Cardiac muscle cell (in vitro differentiated cells and primary cell): Measurements from ENCODE around the gene S100A6. TPM values are rescaled to one million over a fixed set of nuclear protein-coding genes. Genes with fewer than 3 reads are reported as not detected.
"Not testable (repeated sequence)": the region's sequence is repeated elsewhere in the genome, so short reads cannot be mapped to it uniquely, and the experiment has no call there.

ENCODE experiments used
- DNase-seq, 2 donors: peaks; one replicate each; pipeline versions ENCODE4 v3.0.0 to v3.0.0-alpha.2; 2010 to 2017; ENCODE audit warnings: low read depth in 1 of 2, low spot score in 1 of 2
- H3K27ac ChIP-seq: fragments of 200-600 bp; sonication (generic); 2 replicates; pipeline ENCODE4 v1.5.1; 2016
- H3K27me3 ChIP-seq: fragments of 200-600 bp; sonication (generic); 2 replicates; pipeline ENCODE4 v1.6.0; 2016; ENCODE audit warnings: control low read depth
- H3K36me3 ChIP-seq: fragments of 200-600 bp; sonication (generic); 2 replicates; pipeline ENCODE4 v1.5.1; 2016; ENCODE audit warnings: control low read depth
- H3K4me1 ChIP-seq: fragments of 200-600 bp; sonication (generic); 2 replicates; pipeline ENCODE4 v1.8.1; 2017; ENCODE audit warnings: low read depth, mild to moderate bottlenecking, mixed run types
- H3K4me3 ChIP-seq: fragments of 200-600 bp; sonication (generic); 2 replicates; pipeline ENCODE4 v1.5.1; 2016; ENCODE audit warnings: mild to moderate bottlenecking
- H3K9me3 ChIP-seq: fragments of 200-600 bp; sonication (generic); 2 replicates; pipeline ENCODE4 v1.5.1; 2017; ENCODE audit warnings: low read depth, mild to moderate bottlenecking, control low read depth
- polyA plus RNA-seq: library from polyadenylated mRNA; unstranded; fragments of >200 nt; fragmentation: Nextera tagmentation; extraction: Ambion mirVana; gene quantifications from 2 replicates; pipeline ENCODE4 v1.2.1, GENCODE V29; 2016
- total RNA-seq: library from RNA; depleted of rRNA; stranded (reverse); fragments of >200 nt; gene quantifications from 2 replicates; pipeline ENCODE4 v1.2.3, GENCODE V29; 2016
- TF ChIP-seq, protein P1 (sequence below): IDR thresholded peaks from 2 replicates; pipeline ENCODE4 v1.5.1; 2012; ENCODE audit warnings: low read depth, mild to moderate bottlenecking, low read length

Gene S100A6
- total and polyA plus RNA-seq, 2 experiments from 2014 or later, result 23.1 to 40.7 TPM

DNA sequence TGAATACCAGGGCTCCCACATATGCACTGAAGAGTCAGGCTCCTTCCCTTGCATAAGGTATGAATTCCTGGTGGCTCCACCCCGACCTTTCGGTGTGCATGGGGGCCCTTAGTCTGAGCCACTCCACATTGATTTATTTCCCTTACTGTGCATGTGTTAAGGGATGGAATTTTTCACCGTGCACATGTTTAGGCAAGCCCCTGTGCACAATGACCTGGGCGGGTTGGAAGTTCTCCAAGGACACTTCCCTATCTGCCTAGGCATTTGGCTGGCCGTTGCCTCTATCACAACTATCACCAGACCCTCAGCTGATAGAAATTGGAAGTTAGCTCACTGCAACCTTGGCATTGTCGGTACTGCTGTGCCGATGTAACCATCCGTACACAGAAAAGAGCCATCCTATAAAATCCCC lies 9.7 kb downstream of the S100A6 start:
- Histone ChIP-seq H3K4me1 (no peaks in the 10 kb centered on the region), H3K9me3 (no peaks in the 10 kb centered on the region), H3K27ac (no peak overlapping the region), H3K4me3 (no peak overlapping the region), H3K36me3 (no peaks in the 10 kb centered on the region), H3K27me3 (no peaks in the 10 kb centered on the region)
- no peak for DNase-seq
- TF ChIP-seq, protein P1, sequence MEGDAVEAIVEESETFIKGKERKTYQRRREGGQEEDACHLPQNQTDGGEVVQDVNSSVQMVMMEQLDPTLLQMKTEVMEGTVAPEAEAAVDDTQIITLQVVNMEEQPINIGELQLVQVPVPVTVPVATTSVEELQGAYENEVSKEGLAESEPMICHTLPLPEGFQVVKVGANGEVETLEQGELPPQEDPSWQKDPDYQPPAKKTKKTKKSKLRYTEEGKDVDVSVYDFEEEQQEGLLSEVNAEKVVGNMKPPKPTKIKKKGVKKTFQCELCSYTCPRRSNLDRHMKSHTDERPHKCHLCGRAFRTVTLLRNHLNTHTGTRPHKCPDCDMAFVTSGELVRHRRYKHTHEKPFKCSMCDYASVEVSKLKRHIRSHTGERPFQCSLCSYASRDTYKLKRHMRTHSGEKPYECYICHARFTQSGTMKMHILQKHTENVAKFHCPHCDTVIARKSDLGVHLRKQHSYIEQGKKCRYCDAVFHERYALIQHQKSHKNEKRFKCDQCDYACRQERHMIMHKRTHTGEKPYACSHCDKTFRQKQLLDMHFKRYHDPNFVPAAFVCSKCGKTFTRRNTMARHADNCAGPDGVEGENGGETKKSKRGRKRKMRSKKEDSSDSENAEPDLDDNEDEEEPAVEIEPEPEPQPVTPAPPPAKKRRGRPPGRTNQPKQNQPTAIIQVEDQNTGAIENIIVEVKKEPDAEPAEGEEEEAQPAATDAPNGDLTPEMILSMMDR, result no peak

DNA sequence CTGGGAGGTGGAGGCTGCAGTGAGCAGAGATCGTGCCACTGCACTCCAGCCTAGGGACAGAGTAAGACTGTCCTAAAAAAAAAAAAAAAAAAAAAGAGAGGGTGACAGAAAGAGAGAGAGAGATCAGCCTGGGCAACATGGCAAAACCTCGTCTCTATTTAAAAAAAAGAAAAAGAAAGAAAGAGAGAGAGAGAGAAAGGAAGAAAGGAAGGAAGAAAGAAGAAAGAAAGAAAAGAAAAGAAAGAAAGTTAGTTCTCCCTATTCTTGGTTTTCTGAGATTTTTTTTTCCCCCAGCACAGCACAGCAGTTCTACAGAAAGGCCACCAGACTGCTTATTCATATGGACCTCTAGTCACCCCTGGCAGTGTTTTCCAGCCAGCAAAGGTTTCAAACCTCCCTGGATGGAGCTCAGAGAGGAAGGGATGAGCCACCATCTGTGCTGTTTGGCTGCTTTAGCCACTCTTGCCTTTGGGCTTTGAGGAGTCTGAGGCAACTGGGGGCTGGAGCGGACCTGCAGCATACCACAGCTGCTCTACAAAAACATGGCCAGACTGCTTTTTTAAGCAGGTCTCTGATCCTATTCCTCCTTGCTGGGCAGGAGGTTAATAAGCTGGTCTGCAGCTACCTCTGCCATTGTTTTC lies 10.6 kb downstream of the S100A6 start:
- Histone ChIP-seq H3K27me3 (no peaks in the 10 kb centered on the region), H3K36me3 (no peaks in the 10 kb centered on the region), H3K9me3 (no peaks in the 10 kb centered on the region), H3K4me1 (no peaks in the 10 kb centered on the region), H3K4me3 (no peak overlapping the region), H3K27ac (no peak overlapping the region)
- no peak for DNase-seq
- TF ChIP-seq, protein P1, result no peak

DNA sequence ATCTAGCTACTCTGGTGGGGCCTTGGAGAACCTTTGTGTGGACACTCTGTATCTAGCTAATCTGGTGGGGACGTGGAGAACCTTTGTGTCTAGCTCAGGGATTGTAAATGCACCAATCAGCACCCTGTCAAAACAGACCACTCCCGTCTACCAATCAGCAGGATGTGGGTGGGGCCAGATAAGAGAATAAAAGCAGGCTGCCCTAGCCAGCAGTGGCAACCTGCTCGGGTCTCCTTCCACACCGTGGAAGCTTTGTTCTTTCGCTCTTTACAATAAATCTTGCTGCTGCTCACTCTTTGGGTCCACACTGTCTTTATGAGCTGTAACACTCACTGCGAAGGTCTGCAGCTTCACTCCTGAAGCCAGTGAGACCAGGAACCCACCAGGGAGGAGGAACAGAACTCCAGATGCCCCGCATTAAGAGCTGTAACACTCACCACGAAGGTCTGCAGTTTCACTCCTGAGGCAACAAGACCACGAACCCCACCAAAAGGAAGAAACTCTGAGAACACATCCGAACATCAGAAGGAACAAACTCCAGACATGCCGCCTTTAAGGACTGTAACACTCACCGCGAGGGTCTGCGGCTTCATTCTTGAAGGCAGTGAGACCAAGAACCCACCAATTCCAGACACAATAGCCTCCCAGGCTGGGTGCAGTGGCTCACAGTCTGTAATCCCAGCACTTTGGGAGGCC lies 13.3 kb downstream of the S100A6 start:
- DNase-seq, H3K4me3 ChIP-seq, H3K9me3 ChIP-seq, H3K27ac ChIP-seq, H3K36me3 ChIP-seq, H3K27me3 ChIP-seq, H3K4me1 ChIP-seq: not testable (repeated sequence)

DNA sequence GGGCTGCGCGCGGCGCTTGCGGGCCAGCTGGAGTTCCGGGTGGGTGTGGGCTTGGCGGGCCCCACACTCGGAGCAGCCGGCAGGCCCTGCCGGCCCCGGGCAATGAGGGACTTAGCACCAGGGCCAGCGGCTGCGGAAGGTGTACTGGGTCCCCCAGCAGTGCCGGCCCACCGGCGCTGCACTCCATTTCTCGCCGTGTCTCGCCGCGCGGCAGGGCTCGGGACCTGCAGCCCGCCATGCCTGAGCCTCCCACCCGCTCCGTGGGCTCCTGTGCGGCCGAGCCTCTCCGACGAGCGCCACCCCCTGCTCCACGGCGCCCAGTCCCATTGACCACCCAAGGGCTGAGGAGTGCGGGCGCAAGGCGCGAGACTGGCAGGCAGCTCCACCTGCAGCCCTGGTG lies 14.0 kb downstream of the S100A6 start:
- H3K36me3 ChIP-seq, H3K4me3 ChIP-seq, H3K27ac ChIP-seq, DNase-seq, H3K4me1 ChIP-seq, H3K9me3 ChIP-seq, H3K27me3 ChIP-seq: not testable (repeated sequence)

DNA sequence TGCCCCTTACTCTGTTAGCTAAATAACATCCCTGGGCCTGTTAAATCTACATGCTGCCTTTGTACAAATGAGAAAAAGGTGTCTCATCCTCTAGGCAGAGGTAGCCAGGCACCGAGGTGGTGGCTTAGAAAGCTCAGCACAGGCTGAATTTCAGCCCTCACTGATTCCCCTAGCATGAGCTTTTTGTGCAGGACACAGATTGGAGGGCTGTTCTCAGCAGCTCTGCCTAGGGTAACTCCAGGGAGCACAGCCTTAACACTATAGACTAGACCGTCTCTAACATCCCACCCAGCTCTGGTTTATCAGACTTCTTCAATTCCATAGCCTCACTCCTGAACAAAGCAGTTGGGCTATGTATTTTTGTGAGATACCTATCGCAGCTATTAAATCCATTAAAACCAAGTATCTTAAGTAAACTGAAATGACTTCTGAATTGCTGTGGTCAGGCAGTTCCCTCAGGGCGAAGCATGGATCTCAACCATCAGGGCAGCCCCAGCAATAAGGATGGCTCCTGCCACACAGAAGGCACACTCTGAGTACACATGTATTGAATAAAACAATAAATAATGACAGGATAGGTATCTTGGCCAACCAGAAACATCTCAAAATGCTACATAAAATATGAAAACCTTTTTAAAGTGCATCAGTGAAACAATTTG lies 14.8 kb downstream of the S100A6 start:
- TF ChIP-seq, protein P1, result no peak
- no peaks in the 10 kb centered on the region for H3K27me3 ChIP-seq
- no peak for DNase-seq
- H3K9me3 ChIP-seq, result no peaks in the 10 kb centered on the region
- H3K27ac ChIP-seq, result no peak overlapping the region
- H3K4me1 ChIP-seq, result no peaks in the 10 kb centered on the region
- H3K36me3 ChIP-seq, result no peaks in the 10 kb centered on the region
- no peak overlapping the region for H3K4me3 ChIP-seq

DNA sequence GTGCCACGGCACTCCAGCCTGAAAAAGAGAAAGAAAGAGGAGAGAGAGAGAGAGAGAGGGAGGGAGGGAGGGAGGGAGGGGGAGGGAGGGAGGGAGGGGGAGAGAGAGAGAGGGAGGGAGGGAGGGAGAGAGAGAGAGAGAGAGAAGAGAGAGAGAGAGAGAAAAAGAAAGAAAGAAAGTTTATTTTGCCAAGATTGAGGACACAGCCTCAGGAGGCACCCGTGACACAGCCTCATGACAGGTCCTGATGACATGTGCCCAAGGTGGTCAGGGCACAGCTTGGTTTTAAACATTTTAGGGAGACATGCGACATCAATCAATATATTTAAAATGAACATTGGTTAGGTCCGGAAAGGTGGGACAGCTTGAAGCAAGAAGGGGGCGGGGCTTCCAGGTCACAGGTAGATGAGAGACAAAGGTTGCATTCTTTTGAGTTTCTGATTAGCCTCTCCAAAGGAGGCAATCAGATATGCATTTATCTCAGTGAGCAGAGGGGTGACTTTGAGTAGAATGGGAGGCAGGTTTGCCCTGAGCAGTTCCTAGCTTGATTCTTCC lies 15.6 kb downstream of the S100A6 start:
- not testable (repeated sequence) for H3K4me1 ChIP-seq, DNase-seq, H3K27ac ChIP-seq, H3K9me3 ChIP-seq, H3K4me3 ChIP-seq, H3K36me3 ChIP-seq, H3K27me3 ChIP-seq

DNA sequence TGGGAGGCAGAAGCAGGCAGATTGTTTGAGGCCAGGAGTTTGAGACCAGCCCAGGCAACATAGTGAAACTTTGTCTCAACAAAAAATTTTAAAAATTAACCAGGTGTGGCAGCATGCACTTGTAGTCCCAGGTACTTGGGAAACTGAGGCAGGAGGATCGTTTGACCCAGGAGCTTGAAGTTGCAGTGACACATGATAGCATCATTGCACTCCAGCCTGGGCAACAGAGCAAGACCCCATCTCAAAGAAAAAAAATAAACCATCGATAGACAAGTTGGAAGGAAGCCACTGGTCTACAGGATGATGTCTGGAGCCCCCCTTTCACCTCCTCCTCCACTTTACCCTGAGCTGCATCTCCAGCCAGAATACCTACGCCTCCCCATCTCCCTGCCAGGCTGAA lies 16.5 kb downstream of the S100A6 start:
- no peaks in the 10 kb centered on the region for H3K4me1 ChIP-seq
- H3K27me3 ChIP-seq, result no peaks in the 10 kb centered on the region
- H3K36me3 ChIP-seq, result no peaks in the 10 kb centered on the region
- H3K4me3 ChIP-seq, result no peak overlapping the region
- H3K27ac ChIP-seq, result no peak overlapping the region
- TF ChIP-seq, protein P1, result no peak
- H3K9me3 ChIP-seq, result no peaks in the 10 kb centered on the region
- no peak for DNase-seq
